Vagina (tissue), 2 donors: ENCODE results near the gene RALGDS. TPM values are rescaled to one million over a fixed set of nuclear protein-coding genes. Genes with fewer than 3 reads are reported as not detected.

ENCODE experiments used
- DNase-seq, 2 donors: peaks; one replicate each; pipeline ENCODE4 v3.0.0-alpha.2; 2017; ENCODE audit errors: extremely low spot score in 2 of 2
- H3K27ac ChIP-seq: fragments of 200-600 bp; sonication (generic); one replicate; pipeline ENCODE4 v1.5.1; 2019
- H3K27me3 ChIP-seq: fragments of 200-600 bp; sonication (generic); one replicate; pipeline ENCODE4 v1.5.1; 2019
- H3K36me3 ChIP-seq, 2 donors: fragments of 200-600 bp; sonication (generic); one replicate each; pipeline ENCODE4 v1.5.1; 2017 to 2019
- H3K4me1 ChIP-seq: fragments of 200-600 bp; sonication (generic); one replicate; pipeline ENCODE4 v1.5.1; 2019
- H3K4me3 ChIP-seq, 2 donors: fragments of 200-600 bp; sonication (generic); 1 replicate in 1 of 2; 2 replicates in 1 of 2; pipeline ENCODE4 v1.5.1; 2016 to 2019
- H3K9me3 ChIP-seq: fragments of 200-600 bp; sonication (generic); one replicate; pipeline ENCODE4 v1.5.1; 2019
- POLR2A ChIP-seq, 2 donors: fragments of 450-650 bp; IDR thresholded peaks; one replicate each; pipeline ENCODE4 v1.6.1; 2017; ENCODE audit warnings: antibody characterized with exemption in 2 of 2, mild to moderate bottlenecking in 2 of 2, moderate library complexity in 2 of 2
- POLR2AphosphoS5 ChIP-seq, 2 donors: sonication (generic); formaldehyde crosslinking; IDR thresholded peaks; one replicate each; pipeline ENCODE4 v1.9.0; 2017; ENCODE audit warnings: antibody characterized with exemption in 2 of 2, mild to moderate bottlenecking in 2 of 2, low read depth in 1 of 2; ENCODE audit not compliant: insufficient read depth in 1 of 2
- intact Hi-C: fragments of 100-400 bp; cut with DNase I; formaldehyde crosslinking; loops from one replicate; pipeline ENCODE4 v1.15.1; 2023
- total RNA-seq: library from RNA; depleted of rRNA; stranded (reverse); fragments of >200 nt; gene quantifications from one replicate; pipeline ENCODE4 v1.2.3, GENCODE V29; 2016
- TF ChIP-seq, protein P1 (sequence below), 3 experiments: fragments of 450-650 bp in 2 of 3; fragments of 200-600 bp in 1 of 3; sonication (generic) in 1 of 3; IDR thresholded peaks; one replicate each; pipeline ENCODE4 v1.5.1; 2017 to 2019; ENCODE audit warnings: antibody characterized with exemption in 3 of 3, mild to moderate bottlenecking in 2 of 3, moderate library complexity in 2 of 3

The RALGDS gene
- total RNA-seq, 1 donor from 2014 or later = 85.0 TPM

DNA sequence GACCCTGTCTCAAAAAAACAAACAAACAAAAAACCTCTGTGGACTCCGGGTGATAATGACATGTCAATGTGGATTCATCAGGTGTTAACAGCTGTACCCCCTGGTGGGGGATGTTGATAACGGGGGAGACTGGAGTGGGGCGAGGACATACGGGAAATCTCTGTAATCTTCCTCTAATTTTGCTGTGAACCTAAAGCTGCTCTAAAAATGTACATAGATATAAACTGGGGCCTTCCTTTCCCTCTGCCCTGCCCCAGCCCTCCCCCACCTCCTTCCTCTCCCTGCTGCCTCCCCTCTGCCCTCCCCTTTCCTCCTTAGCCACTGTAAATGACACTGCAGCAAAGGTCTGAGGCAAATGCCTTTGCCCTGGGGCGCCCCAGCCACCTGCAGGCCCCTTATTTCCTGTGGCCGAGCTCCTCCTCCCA lies 60.6 kb downstream of the RALGDS start:
- H3K4me1 ChIP-seq = peaks cover 28% of the 10 kb centered on the region
- TF ChIP-seq POLR2A (IDR thresholded peaks at IDR 0.05) (no peak), POLR2AphosphoS5 (IDR thresholded peaks at IDR 0.05; ENCODE audit: insufficient read depth in 1 of 2, low read depth in 1 of 2) (no peak)
- TF ChIP-seq, protein P1, sequence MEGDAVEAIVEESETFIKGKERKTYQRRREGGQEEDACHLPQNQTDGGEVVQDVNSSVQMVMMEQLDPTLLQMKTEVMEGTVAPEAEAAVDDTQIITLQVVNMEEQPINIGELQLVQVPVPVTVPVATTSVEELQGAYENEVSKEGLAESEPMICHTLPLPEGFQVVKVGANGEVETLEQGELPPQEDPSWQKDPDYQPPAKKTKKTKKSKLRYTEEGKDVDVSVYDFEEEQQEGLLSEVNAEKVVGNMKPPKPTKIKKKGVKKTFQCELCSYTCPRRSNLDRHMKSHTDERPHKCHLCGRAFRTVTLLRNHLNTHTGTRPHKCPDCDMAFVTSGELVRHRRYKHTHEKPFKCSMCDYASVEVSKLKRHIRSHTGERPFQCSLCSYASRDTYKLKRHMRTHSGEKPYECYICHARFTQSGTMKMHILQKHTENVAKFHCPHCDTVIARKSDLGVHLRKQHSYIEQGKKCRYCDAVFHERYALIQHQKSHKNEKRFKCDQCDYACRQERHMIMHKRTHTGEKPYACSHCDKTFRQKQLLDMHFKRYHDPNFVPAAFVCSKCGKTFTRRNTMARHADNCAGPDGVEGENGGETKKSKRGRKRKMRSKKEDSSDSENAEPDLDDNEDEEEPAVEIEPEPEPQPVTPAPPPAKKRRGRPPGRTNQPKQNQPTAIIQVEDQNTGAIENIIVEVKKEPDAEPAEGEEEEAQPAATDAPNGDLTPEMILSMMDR (IDR thresholded peaks at IDR 0.05) = no peak
- no peak overlapping the region for H3K4me3 ChIP-seq
- DNase-seq = no peak
- intact Hi-C loops = no loop called here
- no peak overlapping the region for H3K27ac ChIP-seq
- peaks cover 0 to 25% of the 10 kb centered on the region in 2 donors for H3K36me3 ChIP-seq
- H3K27me3 ChIP-seq = no peaks in the 10 kb centered on the region
- H3K9me3 ChIP-seq = no peaks in the 10 kb centered on the region

DNA sequence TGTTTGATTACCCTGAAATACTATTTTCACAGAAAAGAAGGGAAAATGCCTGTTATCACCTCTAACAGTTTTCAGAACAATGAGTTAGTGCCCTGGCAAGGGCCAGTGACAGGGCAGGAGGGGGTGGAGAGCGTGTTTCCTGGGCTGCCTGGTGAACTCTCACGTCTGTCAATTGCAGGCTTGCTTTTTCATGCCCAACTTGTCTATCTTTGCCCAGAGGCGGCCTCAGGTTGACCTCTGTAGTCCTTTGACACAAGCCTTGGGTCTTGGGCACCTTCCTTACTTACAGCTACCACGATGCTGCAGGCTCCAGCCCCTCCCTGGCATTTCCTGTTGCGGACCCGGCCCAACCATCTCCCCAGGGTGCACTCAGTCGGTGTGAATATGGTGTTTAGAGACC lies 61.4 kb downstream of the RALGDS start:
- peaks cover 28% of the 10 kb centered on the region for H3K4me1 ChIP-seq
- H3K4me3 ChIP-seq = no peak overlapping the region
- H3K27ac ChIP-seq = no peak overlapping the region
- no peak for TF ChIP-seq POLR2A (IDR thresholded peaks at IDR 0.05)
- no peak for TF ChIP-seq POLR2AphosphoS5 (IDR thresholded peaks at IDR 0.05; ENCODE audit: insufficient read depth in 1 of 2, low read depth in 1 of 2)
- TF ChIP-seq, protein P1 (IDR thresholded peaks at IDR 0.05) = no peak
- DNase-seq = no peak
- intact Hi-C loops = no loop called here
- no peaks in the 10 kb centered on the region for H3K27me3 ChIP-seq
- no peaks in the 10 kb centered on the region for H3K9me3 ChIP-seq
- peaks cover 0 to 33% of the 10 kb centered on the region in 2 donors for H3K36me3 ChIP-seq

DNA sequence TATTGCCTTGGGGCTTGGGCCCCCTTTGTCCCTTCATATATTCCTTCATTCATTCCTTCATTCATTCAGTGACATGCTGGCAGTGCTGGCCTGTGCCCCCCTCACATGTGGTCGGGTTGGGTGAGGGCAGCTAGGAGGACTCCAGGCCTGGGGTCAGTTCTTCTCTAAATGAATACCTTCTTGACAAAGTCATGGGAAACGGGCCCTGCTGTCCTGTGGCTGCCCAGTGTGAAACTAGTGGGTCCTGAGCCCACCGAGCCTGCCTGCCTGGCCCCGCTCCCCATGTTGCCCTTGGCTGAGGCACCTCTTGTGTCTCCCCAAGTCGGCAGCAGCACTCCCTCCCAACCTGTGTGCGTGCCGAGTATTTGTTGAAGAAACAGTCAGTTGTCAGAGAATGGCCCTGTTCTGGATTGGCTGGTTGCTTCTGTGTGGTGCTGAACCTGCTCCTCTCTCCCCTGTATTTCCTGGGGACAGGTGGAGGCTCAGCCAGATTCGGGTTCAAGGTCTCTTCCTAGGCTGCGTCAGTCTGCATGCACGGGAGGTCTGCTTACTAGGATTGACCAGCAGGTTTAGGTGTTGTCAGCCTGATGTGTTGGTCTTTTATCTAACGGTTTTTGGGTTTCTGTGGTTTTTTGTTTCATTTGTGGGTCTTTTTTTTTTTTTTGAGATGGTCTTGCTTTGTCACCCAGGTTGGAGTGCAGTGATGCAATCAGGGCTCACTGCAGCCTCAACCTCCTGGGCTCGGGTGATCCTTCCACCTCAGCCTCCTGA lies 62.3 kb downstream of the RALGDS start:
- TF ChIP-seq POLR2A (IDR thresholded peaks at IDR 0.05) = no peak
- TF ChIP-seq POLR2AphosphoS5 (IDR thresholded peaks at IDR 0.05; ENCODE audit: insufficient read depth in 1 of 2, low read depth in 1 of 2) = no peak
- TF ChIP-seq, protein P1 (IDR thresholded peaks at IDR 0.05) = no peak
- intact Hi-C loops = no loop called here
- peaks cover 0 to 42% of the 10 kb centered on the region in 2 donors for H3K36me3 ChIP-seq
- no peak overlapping the region for H3K4me3 ChIP-seq
- H3K4me1 ChIP-seq = peaks cover 22% of the 10 kb centered on the region
- no peaks in the 10 kb centered on the region for H3K27me3 ChIP-seq
- H3K27ac ChIP-seq = no peak overlapping the region
- H3K9me3 ChIP-seq = no peaks in the 10 kb centered on the region
- no peak for DNase-seq

DNA sequence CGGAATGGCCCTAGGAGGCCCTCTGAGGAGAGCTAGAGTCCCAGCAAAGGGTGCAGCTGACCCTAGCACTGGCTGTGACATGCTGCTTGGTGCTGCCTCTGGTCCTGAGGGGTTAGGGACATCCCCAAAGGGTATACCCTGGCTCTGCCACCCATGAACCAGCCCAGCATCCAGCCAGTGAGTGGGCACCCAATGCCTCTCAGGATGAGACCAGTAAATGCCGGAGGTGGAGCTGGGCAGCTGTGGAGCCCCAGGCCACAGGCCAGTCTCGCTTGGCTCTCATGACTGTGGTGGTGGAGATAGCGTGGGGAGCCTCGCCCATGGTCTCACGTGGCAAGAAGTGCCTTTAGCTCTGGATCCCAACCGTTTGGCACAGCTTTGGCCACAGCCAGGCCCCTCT lies 63.0 kb downstream of the RALGDS start:
- Histone ChIP-seq H3K27me3 (no peaks in the 10 kb centered on the region), H3K27ac (no peak overlapping the region), H3K9me3 (no peaks in the 10 kb centered on the region), H3K36me3 (peaks cover 0 to 49% of the 10 kb centered on the region in 2 donors), H3K4me3 (no peak overlapping the region), H3K4me1 (peaks cover 22% of the 10 kb centered on the region)
- intact Hi-C loops = no loop called here
- no peak for DNase-seq
- TF ChIP-seq POLR2AphosphoS5 (IDR thresholded peaks at IDR 0.05; ENCODE audit: insufficient read depth in 1 of 2, low read depth in 1 of 2) (no peak), POLR2A (IDR thresholded peaks at IDR 0.05) (no peak)
- TF ChIP-seq, protein P1 (IDR thresholded peaks at IDR 0.05) = no peak

DNA sequence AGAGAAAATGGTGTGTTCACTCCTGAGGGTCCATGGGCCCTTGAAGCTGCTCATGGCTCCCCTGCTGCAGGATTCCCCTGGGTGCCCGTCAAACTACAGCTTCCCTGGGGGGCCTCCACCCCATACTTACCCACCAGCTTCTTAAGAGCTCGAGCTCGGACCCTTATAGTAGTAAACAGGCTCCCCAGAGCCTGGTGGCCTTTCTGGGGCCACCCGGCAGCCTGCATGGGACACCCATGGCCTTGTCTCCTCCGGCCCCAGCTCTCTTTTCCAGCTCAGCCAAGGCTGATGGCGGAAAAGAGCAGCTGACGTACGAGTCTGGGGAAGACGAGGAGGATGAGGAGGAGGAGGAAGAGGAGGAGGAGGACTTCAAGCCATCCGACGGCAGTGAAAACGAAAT lies 63.5 kb downstream of the RALGDS start:
- Histone ChIP-seq H3K9me3 (no peaks in the 10 kb centered on the region), H3K4me3 (no peak overlapping the region), H3K4me1 (peaks cover 22% of the 10 kb centered on the region), H3K36me3 (peaks cover 0 to 53% of the 10 kb centered on the region in 2 donors), H3K27ac (no peak overlapping the region), H3K27me3 (no peaks in the 10 kb centered on the region)
- TF ChIP-seq POLR2A (IDR thresholded peaks at IDR 0.05) = no peak
- no peak for TF ChIP-seq POLR2AphosphoS5 (IDR thresholded peaks at IDR 0.05; ENCODE audit: insufficient read depth in 1 of 2, low read depth in 1 of 2)
- TF ChIP-seq, protein P1 (IDR thresholded peaks at IDR 0.05) = no peak
- intact Hi-C loops = no loop called here
- DNase-seq = no peak
